ENCODE results near the gene IQCC.

Gene IQCC

DNA sequence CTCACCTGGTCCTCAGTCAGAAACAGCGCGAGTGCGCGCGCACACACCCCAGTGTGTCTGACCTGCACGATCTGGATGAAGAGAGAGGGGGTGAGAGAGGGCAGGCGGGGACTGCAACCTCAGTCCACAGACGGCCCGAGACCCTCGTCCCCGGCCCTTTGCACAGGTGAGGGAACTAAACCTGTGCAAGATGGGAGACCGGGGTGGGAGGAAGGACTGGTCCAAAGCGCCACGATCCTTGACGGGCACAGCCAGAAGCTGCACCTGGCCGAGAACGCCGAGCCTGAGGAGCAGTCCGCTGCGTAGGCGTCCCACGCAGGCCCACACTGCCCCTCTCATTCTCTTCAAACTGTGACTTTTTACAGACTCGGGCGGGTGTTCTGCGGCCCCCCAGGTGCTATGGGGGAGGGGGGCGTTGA lies 519 bp upstream of the IQCC start:
- Histone ChIP-seq H3K9ac (ENCODE audit: low read length) (peak overlapping the region; percentile 18), H3K79me2 (ENCODE audit: control insufficient read depth, insufficient read depth, low read length, poor library complexity) (peaks cover 4% of the 10 kb centered on the region), H2BK120ac (ENCODE audit: insufficient read depth, low read length, poor library complexity) (no peak overlapping the region), H3K4me1 (ENCODE audit: control insufficient read depth in 1 of 2, insufficient read depth in 2 of 2, low read length in 2 of 2) (peaks cover 16 to 19% of the 10 kb centered on the region in 2 experiments), H4K91ac (ENCODE audit: low read depth, low read length) (peak overlapping the region; percentile 21), H3K9me3 (ENCODE audit: insufficient read depth, low read depth, low read length) (no peaks in the 10 kb centered on the region), H4K12ac (ENCODE audit: low read depth, low read length) (peak overlapping the region; percentile 58), H3K79me1 (ENCODE audit: low read length) (peaks cover 17% of the 10 kb centered on the region), H2AFZ (ENCODE audit: insufficient read depth, low read length, poor library complexity) (peak overlapping the region; percentile 80), H3K27ac (ENCODE audit: low read depth, low read length) (no peak overlapping the region), H4K8ac (ENCODE audit: low read depth, low read length) (peak overlapping the region; percentile 66), H3K36me3 (ENCODE audit: control insufficient read depth in 1 of 2, insufficient read depth in 2 of 2, low read length in 2 of 2) (peaks cover 0 to 8% of the 10 kb centered on the region in 2 experiments), H3K4ac (ENCODE audit: low read depth, low read length) (no peak overlapping the region), H3K23ac (ENCODE audit: low read length) (no peak overlapping the region), H3K4me3 (ENCODE audit: low read depth, low read length) (peak overlapping the region; percentile 73), H2AK5ac (ENCODE audit: low read length) (no peak overlapping the region), H3K18ac (ENCODE audit: low read length) (peak overlapping the region; percentile 7), H3K27me3 (ENCODE audit: insufficient read depth, low read length) (no peaks in the 10 kb centered on the region), H3K4me2 (ENCODE audit: low read length) (peak overlapping the region; percentile 84), H2BK5ac (ENCODE audit: low read depth, low read length, poor library complexity) (no peak overlapping the region), H2BK12ac (ENCODE audit: low read length) (peak overlapping the region; percentile 16), H3K14ac (ENCODE audit: low read length) (peak overlapping the region; percentile 30)
- DNase-seq = peak in 1 of 2 donors; percentile 33
- WGBS (ENCODE audit: extremely low coverage, insufficient coverage, insufficient read length) = no CpG with 5 or more reads among the region's 26 CpGs

DNA sequence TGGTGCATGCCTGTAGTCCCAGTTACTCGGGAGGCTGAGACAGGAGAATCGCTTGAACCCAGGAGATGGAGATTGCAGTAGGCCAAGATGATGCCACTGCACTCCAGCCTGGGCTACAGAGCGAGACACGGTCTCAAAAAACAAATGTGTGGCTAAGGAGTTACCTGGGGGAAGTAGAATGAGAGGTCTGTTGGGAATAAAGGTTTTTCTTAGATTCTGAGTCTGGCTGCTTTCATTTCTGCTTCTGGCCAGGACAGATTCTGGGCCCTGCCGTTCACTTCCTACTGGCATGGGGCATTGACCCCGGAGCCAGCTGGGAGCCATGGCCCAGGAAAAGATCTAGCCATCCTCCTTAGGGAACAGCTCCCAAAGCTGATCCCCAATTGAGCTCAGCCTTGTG lies 3.0 kb downstream of the IQCC start:
- Histone ChIP-seq H3K23ac (ENCODE audit: low read length) (no peak overlapping the region), H4K12ac (ENCODE audit: low read depth, low read length) (no peak overlapping the region), H3K79me2 (ENCODE audit: control insufficient read depth, insufficient read depth, low read length, poor library complexity) (peaks cover 4% of the 10 kb centered on the region), H3K4ac (ENCODE audit: low read depth, low read length) (no peak overlapping the region), H3K14ac (ENCODE audit: low read length) (no peak overlapping the region), H2BK120ac (ENCODE audit: insufficient read depth, low read length, poor library complexity) (no peak overlapping the region), H3K27me3 (ENCODE audit: insufficient read depth, low read length) (no peaks in the 10 kb centered on the region), H3K4me2 (ENCODE audit: low read length) (no peak overlapping the region), H2BK12ac (ENCODE audit: low read length) (no peak overlapping the region), H3K9me3 (ENCODE audit: insufficient read depth, low read depth, low read length) (no peaks in the 10 kb centered on the region), H3K4me3 (ENCODE audit: low read depth, low read length) (no peak overlapping the region), H3K79me1 (ENCODE audit: low read length) (peaks cover 8% of the 10 kb centered on the region), H3K36me3 (ENCODE audit: control insufficient read depth in 1 of 2, insufficient read depth in 2 of 2, low read length in 2 of 2) (peaks cover 3 to 8% of the 10 kb centered on the region in 2 experiments), H3K27ac (ENCODE audit: low read depth, low read length) (no peak overlapping the region), H2AFZ (ENCODE audit: insufficient read depth, low read length, poor library complexity) (no peak overlapping the region), H2AK5ac (ENCODE audit: low read length) (no peak overlapping the region), H3K9ac (ENCODE audit: low read length) (no peak overlapping the region), H2BK5ac (ENCODE audit: low read depth, low read length, poor library complexity) (no peak overlapping the region), H3K4me1 (ENCODE audit: control insufficient read depth in 1 of 2, insufficient read depth in 2 of 2, low read length in 2 of 2) (peaks cover 10 to 13% of the 10 kb centered on the region in 2 experiments), H3K18ac (ENCODE audit: low read length) (no peak overlapping the region), H4K91ac (ENCODE audit: low read depth, low read length) (no peak overlapping the region), H4K8ac (ENCODE audit: low read depth, low read length) (no peak overlapping the region)
- WGBS (ENCODE audit: extremely low coverage, insufficient coverage, insufficient read length) = no CpG with 5 or more reads among the region's 6 CpGs
- DNase-seq = no peak

DNA sequence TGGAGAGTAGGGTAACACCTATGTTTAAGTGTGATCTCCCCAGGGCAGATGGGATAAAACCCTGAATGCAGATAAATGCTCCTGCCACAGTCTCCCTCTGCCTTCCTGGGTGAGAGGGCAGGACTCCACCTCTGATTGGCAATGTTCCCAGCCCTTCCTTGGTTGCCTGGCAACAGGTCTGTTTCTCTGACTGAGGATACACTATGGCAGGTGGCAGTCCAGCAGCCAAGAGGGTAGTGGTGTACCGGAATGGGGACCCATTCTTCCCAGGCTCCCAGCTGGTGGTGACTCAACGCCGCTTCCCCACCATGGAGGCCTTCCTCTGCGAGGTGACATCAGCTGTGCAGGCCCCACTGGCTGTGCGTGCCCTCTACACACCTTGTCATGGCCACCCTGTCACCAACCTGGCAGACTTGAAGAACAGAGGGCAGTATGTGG lies 3.4 kb downstream of the IQCC start, which contains the start of gene DCDC2B:
Gene DCDC2B, plus strand, starts transcription at position 199 of the 438 bp plus-strand sequence. Its CDS starts 5 bp downstream, at position 204.
- WGBS (ENCODE audit: extremely low coverage, insufficient coverage, insufficient read length) = no CpG with 5 or more reads among the region's 5 CpGs
- Histone ChIP-seq H2BK5ac (ENCODE audit: low read depth, low read length, poor library complexity) (no peak within 1 kb of the TSS), H3K4ac (ENCODE audit: low read depth, low read length) (no peak within 1 kb of the TSS), H3K4me2 (ENCODE audit: low read length) (no peak within 1 kb of the TSS), H3K18ac (ENCODE audit: low read length) (no peak within 1 kb of the TSS), H3K27me3 (ENCODE audit: insufficient read depth, low read length) (no peaks in the 10 kb centered on the region), H2BK120ac (ENCODE audit: insufficient read depth, low read length, poor library complexity) (no peak within 1 kb of the TSS), H3K23ac (ENCODE audit: low read length) (no peak within 1 kb of the TSS), H2BK12ac (ENCODE audit: low read length) (no peak within 1 kb of the TSS), H3K4me1 (ENCODE audit: control insufficient read depth in 1 of 2, insufficient read depth in 2 of 2, low read length in 2 of 2) (peaks cover 10 to 13% of the 10 kb centered on the region in 2 experiments), H3K4me3 (ENCODE audit: low read depth, low read length) (no peak within 1 kb of the TSS), H3K9me3 (ENCODE audit: insufficient read depth, low read depth, low read length) (no peaks in the 10 kb centered on the region), H3K79me2 (ENCODE audit: control insufficient read depth, insufficient read depth, low read length, poor library complexity) (peaks cover 4% of the 10 kb centered on the region), H4K91ac (ENCODE audit: low read depth, low read length) (no peak within 1 kb of the TSS), H3K9ac (ENCODE audit: low read length) (no peak within 1 kb of the TSS), H3K36me3 (ENCODE audit: control insufficient read depth in 1 of 2, insufficient read depth in 2 of 2, low read length in 2 of 2) (peaks cover 3 to 8% of the 10 kb centered on the region in 2 experiments), H3K14ac (ENCODE audit: low read length) (no peak within 1 kb of the TSS), H3K27ac (ENCODE audit: low read depth, low read length) (no peak within 1 kb of the TSS), H2AFZ (ENCODE audit: insufficient read depth, low read length, poor library complexity) (no peak within 1 kb of the TSS), H3K79me1 (ENCODE audit: low read length) (peaks cover 8% of the 10 kb centered on the region), H4K8ac (ENCODE audit: low read depth, low read length) (no peak within 1 kb of the TSS), H2AK5ac (ENCODE audit: low read length) (no peak within 1 kb of the TSS), H4K12ac (ENCODE audit: low read depth, low read length) (no peak within 1 kb of the TSS)
- peak; percentile 63 to 69 for DNase-seq

DNA sequence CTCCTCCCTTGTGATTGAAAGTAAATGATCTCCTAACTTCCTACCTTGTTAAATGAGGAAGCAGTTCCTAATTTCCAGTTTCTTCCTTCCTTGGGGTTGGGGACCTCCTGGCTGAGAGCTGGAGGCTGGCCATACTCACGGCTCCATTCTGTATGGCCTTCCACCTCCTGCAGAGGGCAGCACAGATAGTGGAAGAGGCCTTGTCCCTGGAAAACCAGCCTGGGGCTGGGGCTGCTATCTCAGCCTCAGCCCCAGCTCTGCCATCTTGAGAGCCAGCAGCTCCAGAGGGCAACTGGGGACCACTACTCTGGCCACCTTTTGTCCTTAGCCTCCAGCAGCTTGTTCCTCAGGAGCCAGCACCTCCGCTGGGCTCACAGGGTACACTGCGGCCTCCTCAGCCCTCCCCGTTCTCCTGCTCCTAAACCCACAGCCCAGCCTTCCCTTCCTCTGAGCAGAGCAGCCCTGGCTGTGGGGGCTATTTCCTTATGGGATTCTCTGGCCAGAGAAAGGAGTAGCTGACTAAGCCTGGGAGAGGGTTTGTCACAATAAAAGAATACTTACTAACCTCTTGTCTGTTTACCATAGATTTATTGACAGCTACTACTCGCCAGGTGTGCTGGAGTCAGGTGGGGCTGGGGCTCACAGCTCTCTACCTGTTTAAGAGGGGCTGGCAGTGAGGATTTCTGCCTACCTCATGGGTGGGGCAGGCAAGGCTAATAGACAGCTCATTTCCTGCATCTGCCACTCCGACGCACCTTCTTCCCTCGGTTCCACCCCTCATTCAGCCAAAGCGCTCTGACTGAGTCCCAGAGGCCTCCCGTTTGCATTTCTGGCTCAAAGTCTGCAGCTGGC lies 10.4 kb downstream of the IQCC start:
- no peaks in the 10 kb centered on the region for H3K9me3 ChIP-seq (ENCODE audit: insufficient read depth, low read depth, low read length)
- H3K79me1 ChIP-seq (ENCODE audit: low read length) = no peaks in the 10 kb centered on the region
- no peak overlapping the region for H3K4me3 ChIP-seq (ENCODE audit: low read depth, low read length)
- H2BK12ac ChIP-seq (ENCODE audit: low read length) = no peak overlapping the region
- H3K4ac ChIP-seq (ENCODE audit: low read depth, low read length) = no peak overlapping the region
- H2AK5ac ChIP-seq (ENCODE audit: low read length) = no peak overlapping the region
- H4K8ac ChIP-seq (ENCODE audit: low read depth, low read length) = no peak overlapping the region
- H3K14ac ChIP-seq (ENCODE audit: low read length) = no peak overlapping the region
- H3K27ac ChIP-seq (ENCODE audit: low read depth, low read length) = no peak overlapping the region
- H3K79me2 ChIP-seq (ENCODE audit: control insufficient read depth, insufficient read depth, low read length, poor library complexity) = no peaks in the 10 kb centered on the region
- H3K27me3 ChIP-seq (ENCODE audit: insufficient read depth, low read length) = no peaks in the 10 kb centered on the region
- H3K36me3 ChIP-seq (ENCODE audit: control insufficient read depth in 1 of 2, insufficient read depth in 2 of 2, low read length in 2 of 2) = peaks cover 23 to 28% of the 10 kb centered on the region in 2 experiments
- H3K18ac ChIP-seq (ENCODE audit: low read length) = no peak overlapping the region
- H2BK120ac ChIP-seq (ENCODE audit: insufficient read depth, low read length, poor library complexity) = no peak overlapping the region
- H3K23ac ChIP-seq (ENCODE audit: low read length) = no peak overlapping the region
- H3K4me1 ChIP-seq (ENCODE audit: control insufficient read depth in 1 of 2, insufficient read depth in 2 of 2, low read length in 2 of 2) = peaks cover 0 to 2% of the 10 kb centered on the region in 2 experiments
- no peak overlapping the region for H4K91ac ChIP-seq (ENCODE audit: low read depth, low read length)
- H4K12ac ChIP-seq (ENCODE audit: low read depth, low read length) = no peak overlapping the region
- WGBS (ENCODE audit: extremely low coverage, insufficient coverage, insufficient read length) = no CpG with 5 or more reads among the region's 10 CpGs
- DNase-seq = peak; percentile 43 to 82
- no peak overlapping the region for H3K9ac ChIP-seq (ENCODE audit: low read length)
- no peak overlapping the region for H2AFZ ChIP-seq (ENCODE audit: insufficient read depth, low read length, poor library complexity)
- no peak overlapping the region for H2BK5ac ChIP-seq (ENCODE audit: low read depth, low read length, poor library complexity)
- H3K4me2 ChIP-seq (ENCODE audit: low read length) = no peak overlapping the region
